Measurements from ENCODE around the gene ZBTB44. TPM values are rescaled to one million over a fixed set of nuclear protein-coding genes. Genes with fewer than 3 reads are reported as not detected.
"Not testable (repeated sequence)": the region's sequence is repeated elsewhere in the genome, so short reads cannot be mapped to it uniquely, and the experiment has no call there.

The ZBTB44 gene
- total RNA-seq, 1 experiment from 2014 or later = 23.8 TPM

DNA sequence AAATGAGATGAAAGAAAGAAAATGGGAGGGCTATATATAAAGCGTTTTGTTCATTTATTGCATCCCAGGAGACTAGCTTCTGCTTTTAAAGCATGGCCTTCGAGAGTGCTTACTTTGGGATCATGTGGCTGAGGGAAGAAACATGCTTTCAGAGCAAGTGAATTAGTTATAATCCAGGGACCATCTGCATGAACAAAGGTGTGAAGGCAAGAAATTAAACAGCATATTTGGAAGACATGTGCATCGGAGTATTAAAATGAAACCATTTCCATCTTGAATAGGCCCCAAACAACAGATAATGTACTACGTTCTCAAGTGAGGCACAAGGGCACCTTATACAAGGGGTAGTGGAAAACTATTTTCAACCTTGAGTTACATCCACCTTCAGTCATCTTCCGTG, 51.4 kb downstream of the ZBTB44 start:
- in situ Hi-C loops (cut with HindIII; ENCODE audit: low pct_unique_long_range_greater_than_20kb, low sequenced_read_pairs) = no loop called here
- no peak for DNase-seq (ENCODE audit: low read depth)

DNA sequence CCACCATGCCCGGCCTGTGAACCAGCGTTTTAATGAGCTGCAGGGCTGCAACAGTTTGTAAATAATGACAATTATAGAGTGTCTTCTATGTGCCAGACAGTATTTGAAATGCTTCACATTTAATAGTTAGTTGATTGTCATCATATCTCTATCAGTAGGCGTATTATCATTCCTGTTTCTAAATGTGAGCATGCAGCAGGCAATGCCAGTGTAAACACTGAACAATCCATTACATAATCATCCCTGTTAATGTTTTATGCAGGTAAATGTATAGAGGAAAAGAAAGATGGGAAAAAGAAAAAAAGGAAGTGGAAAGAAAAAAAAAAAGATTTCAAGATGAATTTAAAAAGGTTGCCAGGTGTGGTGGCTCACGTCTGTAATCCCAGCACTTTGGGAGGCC, 52.3 kb downstream of the ZBTB44 start:
- no peak for DNase-seq (ENCODE audit: low read depth)
- in situ Hi-C loops (cut with HindIII; ENCODE audit: low pct_unique_long_range_greater_than_20kb, low sequenced_read_pairs) = no loop called here

GRCh38 chr11:130261571-130261970, 53.1 kb downstream of the ZBTB44 start:
- no peak for DNase-seq (ENCODE audit: low read depth)
- in situ Hi-C loops (cut with HindIII; ENCODE audit: low pct_unique_long_range_greater_than_20kb, low sequenced_read_pairs) = no loop called here

GRCh38 chr11:130260742-130261141, 54.0 kb downstream of the ZBTB44 start:
- no peak for DNase-seq (ENCODE audit: low read depth)
- in situ Hi-C loops (cut with HindIII; ENCODE audit: low pct_unique_long_range_greater_than_20kb, low sequenced_read_pairs) = no loop called here

- in situ Hi-C loops (cut with HindIII; ENCODE audit: low pct_unique_long_range_greater_than_20kb, low sequenced_read_pairs) = no loop called here
- no peak for DNase-seq (ENCODE audit: low read depth)
Observed at GRCh38 chr11:130260080-130260627, 54.6 kb downstream of the ZBTB44 start.

GRCh38 chr11:130251763-130252162, 63.0 kb downstream of the ZBTB44 start:
- in situ Hi-C loops (cut with HindIII; ENCODE audit: low pct_unique_long_range_greater_than_20kb, low sequenced_read_pairs); DNase-seq (ENCODE audit: low read depth): not testable (repeated sequence)

- in situ Hi-C loops (cut with HindIII; ENCODE audit: low pct_unique_long_range_greater_than_20kb, low sequenced_read_pairs) = not testable (repeated sequence)
Observed at GRCh38 chr11:130249929-130250328, 64.8 kb downstream of the ZBTB44 start.

GRCh38 chr11:130249371-130249770, 65.3 kb downstream of the ZBTB44 start:
- no peak for DNase-seq (ENCODE audit: low read depth)
- in situ Hi-C loops (cut with HindIII; ENCODE audit: low pct_unique_long_range_greater_than_20kb, low sequenced_read_pairs) = no loop called here

More at GRCh38 chr11:130249929-130250328, 64.8 kb downstream of the ZBTB44 start:
- DNase-seq (ENCODE audit: low read depth) = not testable (repeated sequence)

DNA sequence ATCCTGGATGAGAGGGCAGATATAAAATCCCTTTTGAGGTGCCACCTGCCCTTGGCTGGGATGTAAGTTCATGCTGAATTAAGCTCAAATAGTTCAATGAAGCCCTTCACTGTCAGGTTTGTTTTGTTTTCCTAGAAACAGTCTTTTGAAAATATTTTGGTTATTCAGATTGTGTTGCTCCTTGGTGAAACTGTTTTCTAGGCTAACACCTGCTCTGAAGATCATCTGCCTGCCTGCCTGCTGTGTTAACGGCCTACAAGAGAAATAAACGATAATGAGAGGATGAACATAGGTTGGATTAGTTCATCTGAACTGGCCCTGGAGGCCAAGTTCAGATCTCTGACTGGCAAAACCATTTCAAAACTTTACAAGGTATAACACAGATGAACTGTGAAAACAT, 67.4 kb downstream of the ZBTB44 start:
- no peak for DNase-seq (ENCODE audit: low read depth)
- in situ Hi-C loops (cut with HindIII; ENCODE audit: low pct_unique_long_range_greater_than_20kb, low sequenced_read_pairs) = no loop called here

GRCh38 chr11:130246738-130247137, 68.0 kb downstream of the ZBTB44 start:
- no peak for DNase-seq (ENCODE audit: low read depth)
- in situ Hi-C loops (cut with HindIII; ENCODE audit: low pct_unique_long_range_greater_than_20kb, low sequenced_read_pairs) = no loop called here

DNA sequence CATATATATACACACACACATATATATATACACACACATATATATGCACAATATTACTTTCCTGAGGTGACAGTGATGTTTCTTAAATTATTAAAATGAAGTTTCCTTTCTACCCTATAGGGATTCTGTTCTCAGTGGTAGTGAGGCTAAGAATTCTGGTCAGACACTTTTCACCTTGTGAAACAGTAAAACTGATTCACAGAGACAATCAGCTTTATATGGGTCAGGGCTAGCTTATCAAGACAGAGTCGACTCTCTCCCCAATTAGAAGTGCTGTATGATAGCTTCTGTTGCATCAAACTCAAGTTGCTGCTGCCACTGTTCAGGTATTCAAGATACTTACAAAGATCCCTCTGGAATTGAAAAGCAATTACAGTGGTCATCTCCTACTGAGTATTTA, 68.4 kb downstream of the ZBTB44 start:
- no peak for DNase-seq (ENCODE audit: low read depth)
- in situ Hi-C loops (cut with HindIII; ENCODE audit: low pct_unique_long_range_greater_than_20kb, low sequenced_read_pairs) = no loop called here

GRCh38 chr11:130245375-130245774, 69.3 kb downstream of the ZBTB44 start:
- in situ Hi-C loops (cut with HindIII; ENCODE audit: low pct_unique_long_range_greater_than_20kb, low sequenced_read_pairs); DNase-seq (ENCODE audit: low read depth): not testable (repeated sequence)

GRCh38 chr11:130244848-130245247, 69.9 kb downstream of the ZBTB44 start:
- in situ Hi-C loops (cut with HindIII; ENCODE audit: low pct_unique_long_range_greater_than_20kb, low sequenced_read_pairs) = no loop called here
- no peak for DNase-seq (ENCODE audit: low read depth)

GRCh38 chr11:130243816-130244215, 70.9 kb downstream of the ZBTB44 start:
- DNase-seq (ENCODE audit: low read depth) = no peak
- in situ Hi-C loops (cut with HindIII; ENCODE audit: low pct_unique_long_range_greater_than_20kb, low sequenced_read_pairs) = no loop called here

DNA sequence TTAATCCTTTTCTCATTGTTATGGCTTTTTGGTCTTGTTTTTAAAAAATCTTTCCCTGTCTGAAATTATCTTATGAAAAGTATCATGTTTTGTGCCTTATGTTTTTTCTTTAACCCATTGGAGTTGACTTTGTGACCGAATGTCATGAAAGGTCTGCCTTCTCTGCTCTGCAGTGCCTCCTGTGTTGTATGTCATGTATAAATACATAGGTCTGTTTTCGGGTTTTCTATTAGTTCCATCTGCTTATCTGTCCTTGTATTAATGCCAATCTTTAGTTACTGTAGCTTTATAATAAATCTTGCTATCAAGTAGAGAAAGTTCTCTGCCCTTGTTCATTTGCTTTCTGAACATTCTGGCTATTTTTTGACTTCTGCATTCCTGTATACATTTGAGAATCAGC, 73.0 kb downstream of the ZBTB44 start:
- DNase-seq (ENCODE audit: low read depth) = no peak
- in situ Hi-C loops (cut with HindIII; ENCODE audit: low pct_unique_long_range_greater_than_20kb, low sequenced_read_pairs) = no loop called here

GRCh38 chr11:130237282-130238006, 77.3 kb downstream of the ZBTB44 start:
- DNase-seq (ENCODE audit: low read depth) = no peak
- in situ Hi-C loops (cut with HindIII; ENCODE audit: low pct_unique_long_range_greater_than_20kb, low sequenced_read_pairs) = no loop called here

DNA sequence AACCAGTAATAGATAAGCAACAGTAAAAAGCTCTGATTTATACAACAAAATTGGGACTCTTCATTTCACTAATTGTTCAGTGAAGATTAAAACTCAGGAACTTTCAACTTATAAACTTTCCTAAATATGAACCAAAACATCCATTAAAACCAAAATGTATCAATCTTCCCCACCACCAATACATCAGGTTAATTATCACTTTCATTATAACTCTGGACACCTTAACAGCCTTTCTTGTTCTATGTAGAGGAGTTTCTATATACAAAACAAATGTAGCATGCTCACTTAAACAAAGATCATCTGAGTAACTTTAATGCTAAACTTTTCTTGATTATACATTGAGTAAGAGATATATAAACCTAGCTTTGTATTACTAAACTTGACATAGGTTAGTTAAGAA, 80.4 kb downstream of the ZBTB44 start:
- in situ Hi-C loops (cut with HindIII; ENCODE audit: low pct_unique_long_range_greater_than_20kb, low sequenced_read_pairs) = no loop called here
- DNase-seq (ENCODE audit: low read depth) = no peak

- DNase-seq (ENCODE audit: low read depth); in situ Hi-C loops (cut with HindIII; ENCODE audit: low pct_unique_long_range_greater_than_20kb, low sequenced_read_pairs): not testable (repeated sequence)
Observed at GRCh38 chr11:130233888-130234287, 80.8 kb downstream of the ZBTB44 start.

DNA sequence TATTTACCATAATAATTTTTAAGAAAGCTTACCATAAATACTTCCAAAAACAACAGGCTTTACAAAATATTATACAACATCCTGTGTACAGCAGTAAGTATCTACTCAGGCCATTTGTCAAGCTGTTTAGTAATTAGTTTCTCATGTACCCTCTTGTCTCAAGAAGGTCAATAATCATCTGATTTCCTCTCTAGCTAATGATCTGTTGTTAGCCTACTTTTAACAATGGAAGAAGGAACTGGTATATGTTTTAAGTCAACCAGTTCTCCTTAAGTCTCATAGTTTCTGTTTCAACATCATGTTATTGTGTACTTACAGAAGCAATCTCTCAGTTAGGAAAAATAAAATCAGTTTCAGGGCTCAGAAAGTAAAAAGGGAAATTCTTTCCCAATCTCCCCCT, 81.2 kb downstream of the ZBTB44 start:
- DNase-seq (ENCODE audit: low read depth); in situ Hi-C loops (cut with HindIII; ENCODE audit: low pct_unique_long_range_greater_than_20kb, low sequenced_read_pairs): not testable (repeated sequence)

DNA sequence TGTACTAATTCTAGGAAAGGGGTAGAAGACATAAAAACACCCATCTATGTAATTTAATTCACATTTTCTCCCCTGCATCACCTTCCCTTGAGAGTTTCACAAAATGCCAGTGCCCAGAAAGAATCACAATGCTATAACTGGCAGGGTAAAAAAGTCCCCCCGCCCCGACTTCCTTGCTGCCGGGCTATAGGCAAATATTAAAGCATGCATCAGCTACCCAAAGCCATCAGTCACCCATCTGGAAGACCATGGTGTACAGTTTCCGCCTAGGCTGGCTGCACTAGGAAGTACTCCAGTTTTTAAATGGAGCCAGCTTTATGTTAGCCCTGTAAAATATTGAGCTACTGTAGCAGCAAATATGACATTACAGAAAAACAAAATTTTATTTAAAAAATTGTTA, 87.3 kb downstream of the ZBTB44 start:
- in situ Hi-C loops (cut with HindIII; ENCODE audit: low pct_unique_long_range_greater_than_20kb, low sequenced_read_pairs) = no loop called here
- no peak for DNase-seq (ENCODE audit: low read depth)

Measured in Caki2 (cell line).